D721Med (cell line): ENCODE results near the gene PRKCZ.

Experiments used
- DNase-seq: peaks from one replicate; pipeline ENCODE4 v3.0.0; 2011; ENCODE audit warnings: low spot score; ENCODE audit not compliant: insufficient read length
- FAIRE-seq: peaks from 2 replicates; lab custom pipeline; 2011; peaks lifted over from hg19 to GRCh38; lab: Jason Lieb, UNC
- CTCF ChIP-seq: IDR thresholded peaks from 2 replicates; pipeline ENCODE4 v1.5.1; 2012; ENCODE audit warnings: mild to moderate bottlenecking, control low read depth; ENCODE audit not compliant: insufficient read depth; ENCODE audit errors: missing control alignments

The PRKCZ gene

GRCh38 chr1:2184531-2184930 is 134.3 kb downstream of the PRKCZ start:
- no peak for TF ChIP-seq CTCF

GRCh38 chr1:2184934-2185333 is 134.7 kb downstream of the PRKCZ start:
- no peak for FAIRE-seq
- no peak for TF ChIP-seq CTCF
- no peak for DNase-seq

More at GRCh38 chr1:2184531-2184930, 134.3 kb downstream of the PRKCZ start:
- FAIRE-seq, result no peak
- no peak for DNase-seq

GRCh38 chr1:2185880-2186855 is 136.0 kb downstream of the PRKCZ start:
- no peak for TF ChIP-seq CTCF
- no peak for FAIRE-seq
- no peak for DNase-seq

- FAIRE-seq, result no peak
- DNase-seq, result no peak
- no peak for TF ChIP-seq CTCF
These were observed 136.7 kb downstream of the PRKCZ start for GRCh38 chr1:2186901-2187300.

- no peak for FAIRE-seq
- no peak for TF ChIP-seq CTCF
- DNase-seq, result no peak
These were observed 137.4 kb downstream of the PRKCZ start for GRCh38 chr1:2187619-2188018.

GRCh38 chr1:2188336-2188735 is 138.1 kb downstream of the PRKCZ start:
- TF ChIP-seq CTCF, result no peak
- DNase-seq (no peak), FAIRE-seq (no peak)
